ENCODE measurements around the gene HEBP2.

The HEBP2 gene

GRCh38 chr6:138430361-138431145, 26.5 kb downstream of the HEBP2 start:
- no peak for TF ChIP-seq CTCF (IDR thresholded peaks at IDR 0.05; ENCODE audit: low read depth, low read length, missing control alignments)
- in situ Hi-C loops (cut with HindIII; ENCODE audit: low pct_ligation_motif_present, low sequenced_read_pairs), result no loop called here
- DNase-seq, result no peak
- H3K36me3 ChIP-seq (replicated peaks), result peaks cover 2% of the 10 kb centered on the region
- no peak overlapping the region for H3K4me3 ChIP-seq (ENCODE audit: low read depth, low read length)
- H3K27ac ChIP-seq, result no peak overlapping the region
- no peaks in the 10 kb centered on the region for H3K27me3 ChIP-seq (replicated peaks)

- TF ChIP-seq CTCF (IDR thresholded peaks at IDR 0.05; ENCODE audit: low read depth, low read length, missing control alignments), result no peak
- Histone ChIP-seq H3K27me3 (replicated peaks) (no peaks in the 10 kb centered on the region), H3K27ac (no peak overlapping the region), H3K36me3 (replicated peaks) (peaks cover 2% of the 10 kb centered on the region), H3K4me3 (ENCODE audit: low read depth, low read length) (no peak overlapping the region)
- in situ Hi-C loops (cut with HindIII; ENCODE audit: low pct_ligation_motif_present, low sequenced_read_pairs), result no loop called here
- DNase-seq, result no peak
Measured at GRCh38 chr6:138431256-138432062, 27.4 kb downstream of the HEBP2 start.

- DNase-seq, result no peak
- peaks cover 2% of the 10 kb centered on the region for H3K36me3 ChIP-seq (replicated peaks)
- no peak for TF ChIP-seq CTCF (IDR thresholded peaks at IDR 0.05; ENCODE audit: low read depth, low read length, missing control alignments)
- in situ Hi-C loops (cut with HindIII; ENCODE audit: low pct_ligation_motif_present, low sequenced_read_pairs), result no loop called here
- no peak overlapping the region for H3K27ac ChIP-seq
- H3K27me3 ChIP-seq (replicated peaks), result no peaks in the 10 kb centered on the region
- H3K4me3 ChIP-seq (ENCODE audit: low read depth, low read length), result no peak overlapping the region
Measured at GRCh38 chr6:138432063-138432356, 28.0 kb downstream of the HEBP2 start.

GRCh38 chr6:138434096-138434495, 30.1 kb downstream of the HEBP2 start:
- in situ Hi-C loops (cut with HindIII; ENCODE audit: low pct_ligation_motif_present, low sequenced_read_pairs), result no loop called here

GRCh38 chr6:138434925-138435324, 30.9 kb downstream of the HEBP2 start:
- in situ Hi-C loops (cut with HindIII; ENCODE audit: low pct_ligation_motif_present, low sequenced_read_pairs), result no loop called here
- DNase-seq, result no peak
- Histone ChIP-seq H3K36me3 (replicated peaks) (peaks cover 2% of the 10 kb centered on the region), H3K4me3 (ENCODE audit: low read depth, low read length) (no peak overlapping the region), H3K27me3 (replicated peaks) (no peaks in the 10 kb centered on the region), H3K27ac (no peak overlapping the region)
- TF ChIP-seq CTCF (IDR thresholded peaks at IDR 0.05; ENCODE audit: low read depth, low read length, missing control alignments), result no peak

More at GRCh38 chr6:138434096-138434495, 30.1 kb downstream of the HEBP2 start:
- DNase-seq, result no peak
- Histone ChIP-seq H3K4me3 (ENCODE audit: low read depth, low read length) (no peak overlapping the region), H3K27ac (no peak overlapping the region), H3K36me3 (replicated peaks) (peaks cover 4% of the 10 kb centered on the region), H3K27me3 (replicated peaks) (no peaks in the 10 kb centered on the region)
- TF ChIP-seq CTCF (IDR thresholded peaks at IDR 0.05; ENCODE audit: low read depth, low read length, missing control alignments), result no peak
